ENCODE data around the gene SLC35E1. TPM values are rescaled to one million over a fixed set of nuclear protein-coding genes. Genes with fewer than 3 reads are reported as not detected.

Gene SLC35E1
- total and polyA plus RNA-seq, 2 of the 13 experiments (the other 11 are each of a cell fraction or from before 2014, with no cell fraction given) = 21.2 to 46.5 TPM

- TF ChIP-seq, protein P1, sequence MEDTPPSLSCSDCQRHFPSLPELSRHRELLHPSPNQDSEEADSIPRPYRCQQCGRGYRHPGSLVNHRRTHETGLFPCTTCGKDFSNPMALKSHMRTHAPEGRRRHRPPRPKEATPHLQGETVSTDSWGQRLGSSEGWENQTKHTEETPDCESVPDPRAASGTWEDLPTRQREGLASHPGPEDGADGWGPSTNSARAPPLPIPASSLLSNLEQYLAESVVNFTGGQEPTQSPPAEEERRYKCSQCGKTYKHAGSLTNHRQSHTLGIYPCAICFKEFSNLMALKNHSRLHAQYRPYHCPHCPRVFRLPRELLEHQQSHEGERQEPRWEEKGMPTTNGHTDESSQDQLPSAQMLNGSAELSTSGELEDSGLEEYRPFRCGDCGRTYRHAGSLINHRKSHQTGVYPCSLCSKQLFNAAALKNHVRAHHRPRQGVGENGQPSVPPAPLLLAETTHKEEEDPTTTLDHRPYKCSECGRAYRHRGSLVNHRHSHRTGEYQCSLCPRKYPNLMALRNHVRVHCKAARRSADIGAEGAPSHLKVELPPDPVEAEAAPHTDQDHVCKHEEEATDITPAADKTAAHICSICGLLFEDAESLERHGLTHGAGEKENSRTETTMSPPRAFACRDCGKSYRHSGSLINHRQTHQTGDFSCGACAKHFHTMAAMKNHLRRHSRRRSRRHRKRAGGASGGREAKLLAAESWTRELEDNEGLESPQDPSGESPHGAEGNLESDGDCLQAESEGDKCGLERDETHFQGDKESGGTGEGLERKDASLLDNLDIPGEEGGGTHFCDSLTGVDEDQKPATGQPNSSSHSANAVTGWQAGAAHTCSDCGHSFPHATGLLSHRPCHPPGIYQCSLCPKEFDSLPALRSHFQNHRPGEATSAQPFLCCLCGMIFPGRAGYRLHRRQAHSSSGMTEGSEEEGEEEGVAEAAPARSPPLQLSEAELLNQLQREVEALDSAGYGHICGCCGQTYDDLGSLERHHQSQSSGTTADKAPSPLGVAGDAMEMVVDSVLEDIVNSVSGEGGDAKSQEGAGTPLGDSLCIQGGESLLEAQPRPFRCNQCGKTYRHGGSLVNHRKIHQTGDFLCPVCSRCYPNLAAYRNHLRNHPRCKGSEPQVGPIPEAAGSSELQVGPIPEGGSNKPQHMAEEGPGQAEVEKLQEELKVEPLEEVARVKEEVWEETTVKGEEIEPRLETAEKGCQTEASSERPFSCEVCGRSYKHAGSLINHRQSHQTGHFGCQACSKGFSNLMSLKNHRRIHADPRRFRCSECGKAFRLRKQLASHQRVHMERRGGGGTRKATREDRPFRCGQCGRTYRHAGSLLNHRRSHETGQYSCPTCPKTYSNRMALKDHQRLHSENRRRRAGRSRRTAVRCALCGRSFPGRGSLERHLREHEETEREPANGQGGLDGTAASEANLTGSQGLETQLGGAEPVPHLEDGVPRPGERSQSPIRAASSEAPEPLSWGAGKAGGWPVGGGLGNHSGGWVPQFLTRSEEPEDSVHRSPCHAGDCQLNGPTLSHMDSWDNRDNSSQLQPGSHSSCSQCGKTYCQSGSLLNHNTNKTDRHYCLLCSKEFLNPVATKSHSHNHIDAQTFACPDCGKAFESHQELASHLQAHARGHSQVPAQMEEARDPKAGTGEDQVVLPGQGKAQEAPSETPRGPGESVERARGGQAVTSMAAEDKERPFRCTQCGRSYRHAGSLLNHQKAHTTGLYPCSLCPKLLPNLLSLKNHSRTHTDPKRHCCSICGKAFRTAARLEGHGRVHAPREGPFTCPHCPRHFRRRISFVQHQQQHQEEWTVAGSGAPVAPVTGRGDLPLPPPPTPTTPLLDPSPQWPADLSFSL (CRISPR knock-in tag; IDR thresholded peaks at IDR 0.05) = no peak
- TF ChIP-seq MATR3 (CRISPR knock-in tag; IDR thresholded peaks at IDR 0.05) (no peak), ZFX (CRISPR knock-in tag; IDR thresholded peaks at IDR 0.05; ENCODE audit: low read depth) (0 out of 2 replicates have a peak, but pooled peaks have one; percentile 36), GTF2F1 (IDR thresholded peaks at IDR 0.05; ENCODE audit: low read length) (no peak), THYN1 (CRISPR knock-in tag; IDR thresholded peaks at IDR 0.05; ENCODE audit: borderline replicate concordance, low read depth) (no peak), PHF5A (CRISPR knock-in tag; IDR thresholded peaks at IDR 0.05; ENCODE audit: low read depth, unreplicated experiment) (no peak), TOE1 (CRISPR knock-in tag; IDR thresholded peaks at IDR 0.05) (no peak), PRMT3 (CRISPR knock-in tag; IDR thresholded peaks at IDR 0.05; ENCODE audit: borderline replicate concordance, low read depth) (no peak), ZNF816 (CRISPR knock-in tag; IDR thresholded peaks at IDR 0.05; ENCODE audit: borderline replicate concordance) (no peak), ARID2 (CRISPR knock-in tag; IDR thresholded peaks at IDR 0.05; ENCODE audit: borderline replicate concordance) (no peak), ARHGAP35 (CRISPR knock-in tag; IDR thresholded peaks at IDR 0.05; ENCODE audit: borderline replicate concordance) (no peak), JUNB (CRISPR knock-in tag; IDR thresholded peaks at IDR 0.05; ENCODE audit: borderline replicate concordance) (no peak), ZNF614 (CRISPR knock-in tag; IDR thresholded peaks at IDR 0.05; ENCODE audit: borderline replicate concordance) (no peak), ZNF878 (CRISPR knock-in tag; IDR thresholded peaks at IDR 0.05) (no peak)
- TF ChIP-seq, protein P2, sequence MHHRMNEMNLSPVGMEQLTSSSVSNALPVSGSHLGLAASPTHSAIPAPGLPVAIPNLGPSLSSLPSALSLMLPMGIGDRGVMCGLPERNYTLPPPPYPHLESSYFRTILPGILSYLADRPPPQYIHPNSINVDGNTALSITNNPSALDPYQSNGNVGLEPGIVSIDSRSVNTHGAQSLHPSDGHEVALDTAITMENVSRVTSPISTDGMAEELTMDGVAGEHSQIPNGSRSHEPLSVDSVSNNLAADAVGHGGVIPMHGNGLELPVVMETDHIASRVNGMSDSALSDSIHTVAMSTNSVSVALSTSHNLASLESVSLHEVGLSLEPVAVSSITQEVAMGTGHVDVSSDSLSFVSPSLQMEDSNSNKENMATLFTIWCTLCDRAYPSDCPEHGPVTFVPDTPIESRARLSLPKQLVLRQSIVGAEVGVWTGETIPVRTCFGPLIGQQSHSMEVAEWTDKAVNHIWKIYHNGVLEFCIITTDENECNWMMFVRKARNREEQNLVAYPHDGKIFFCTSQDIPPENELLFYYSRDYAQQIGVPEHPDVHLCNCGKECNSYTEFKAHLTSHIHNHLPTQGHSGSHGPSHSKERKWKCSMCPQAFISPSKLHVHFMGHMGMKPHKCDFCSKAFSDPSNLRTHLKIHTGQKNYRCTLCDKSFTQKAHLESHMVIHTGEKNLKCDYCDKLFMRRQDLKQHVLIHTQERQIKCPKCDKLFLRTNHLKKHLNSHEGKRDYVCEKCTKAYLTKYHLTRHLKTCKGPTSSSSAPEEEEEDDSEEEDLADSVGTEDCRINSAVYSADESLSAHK (CRISPR knock-in tag; IDR thresholded peaks at IDR 0.05; ENCODE audit: borderline replicate concordance) = no peak
- TF ChIP-seq, protein P3, sequence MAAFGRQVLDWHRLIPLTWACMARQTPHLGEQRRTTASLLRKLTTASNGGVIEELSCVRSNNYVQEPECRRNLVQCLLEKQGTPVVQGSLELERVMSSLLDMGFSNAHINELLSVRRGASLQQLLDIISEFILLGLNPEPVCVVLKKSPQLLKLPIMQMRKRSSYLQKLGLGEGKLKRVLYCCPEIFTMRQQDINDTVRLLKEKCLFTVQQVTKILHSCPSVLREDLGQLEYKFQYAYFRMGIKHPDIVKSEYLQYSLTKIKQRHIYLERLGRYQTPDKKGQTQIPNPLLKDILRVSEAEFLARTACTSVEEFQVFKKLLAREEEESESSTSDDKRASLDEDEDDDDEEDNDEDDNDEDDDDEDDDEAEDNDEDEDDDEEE (CRISPR knock-in tag; IDR thresholded peaks at IDR 0.05) = 0 out of 2 replicates have a peak, but pooled peaks have one; percentile 24
- TF ChIP-seq, protein P4, sequence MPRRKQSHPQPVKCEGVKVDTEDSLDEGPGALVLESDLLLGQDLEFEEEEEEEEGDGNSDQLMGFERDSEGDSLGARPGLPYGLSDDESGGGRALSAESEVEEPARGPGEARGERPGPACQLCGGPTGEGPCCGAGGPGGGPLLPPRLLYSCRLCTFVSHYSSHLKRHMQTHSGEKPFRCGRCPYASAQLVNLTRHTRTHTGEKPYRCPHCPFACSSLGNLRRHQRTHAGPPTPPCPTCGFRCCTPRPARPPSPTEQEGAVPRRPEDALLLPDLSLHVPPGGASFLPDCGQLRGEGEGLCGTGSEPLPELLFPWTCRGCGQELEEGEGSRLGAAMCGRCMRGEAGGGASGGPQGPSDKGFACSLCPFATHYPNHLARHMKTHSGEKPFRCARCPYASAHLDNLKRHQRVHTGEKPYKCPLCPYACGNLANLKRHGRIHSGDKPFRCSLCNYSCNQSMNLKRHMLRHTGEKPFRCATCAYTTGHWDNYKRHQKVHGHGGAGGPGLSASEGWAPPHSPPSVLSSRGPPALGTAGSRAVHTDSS (CRISPR knock-in tag; conservative IDR thresholded peaks at IDR 0.05) = no peak
Observed at GRCh38 chr19:16571283-16571682, 932 bp downstream of the SLC35E1 start (continued).

Data from HepG2 (cell line).